Activated CD4-positive, alpha-beta T cell treated with anti-CD3 and anti-CD28 coated beads, Interleukin-2, amount 10 ng/mL, durations not matched to agents 24 days and 14 days (primary cell): ENCODE results near the gene KIFC3. TPM values are rescaled to one million over a fixed set of nuclear protein-coding genes. Genes with fewer than 3 reads are reported as not detected.
"Not testable (repeated sequence)": the region's sequence is repeated elsewhere in the genome, so short reads cannot be mapped to it uniquely, and the experiment has no call there.

Source experiments
- DNase-seq: peaks from one replicate; pipeline ENCODE4 v3.0.0; 2022
- H3K27ac Mint-ChIP-seq: one replicate; pipeline ENCODE4 v1.8.0; 2022; ENCODE audit warnings: mild to moderate bottlenecking, mixed read lengths
- H3K27me3 Mint-ChIP-seq: one replicate; pipeline ENCODE4 v1.8.0; 2022; ENCODE audit warnings: mixed read lengths
- H3K36me3 Mint-ChIP-seq: one replicate; pipeline ENCODE4 v1.8.0; 2022; ENCODE audit warnings: low read depth, mild to moderate bottlenecking, mixed read lengths
- H3K4me1 Mint-ChIP-seq: one replicate; pipeline ENCODE4 v1.8.0; 2021; ENCODE audit warnings: mixed read lengths
- H3K4me3 Mint-ChIP-seq: one replicate; pipeline ENCODE4 v1.8.0; 2022; ENCODE audit warnings: mild to moderate bottlenecking, moderate library complexity, mixed read lengths
- H3K9me3 Mint-ChIP-seq: one replicate; pipeline ENCODE4 v1.8.0; 2021; ENCODE audit warnings: mixed read lengths
- intact Hi-C: fragments of 100-400 bp; cut with micrococcal nuclease; formaldehyde crosslinking; loops from one replicate; pipeline ENCODE4 v1.15.1; 2023
- total RNA-seq: library from RNA; stranded (reverse); gene quantifications from 2 replicates; pipeline ENCODE4 v1.2.3, GENCODE V29; 2022

The KIFC3 gene
- total RNA-seq, 1 donor from 2014 or later: 0.58 TPM

DNA sequence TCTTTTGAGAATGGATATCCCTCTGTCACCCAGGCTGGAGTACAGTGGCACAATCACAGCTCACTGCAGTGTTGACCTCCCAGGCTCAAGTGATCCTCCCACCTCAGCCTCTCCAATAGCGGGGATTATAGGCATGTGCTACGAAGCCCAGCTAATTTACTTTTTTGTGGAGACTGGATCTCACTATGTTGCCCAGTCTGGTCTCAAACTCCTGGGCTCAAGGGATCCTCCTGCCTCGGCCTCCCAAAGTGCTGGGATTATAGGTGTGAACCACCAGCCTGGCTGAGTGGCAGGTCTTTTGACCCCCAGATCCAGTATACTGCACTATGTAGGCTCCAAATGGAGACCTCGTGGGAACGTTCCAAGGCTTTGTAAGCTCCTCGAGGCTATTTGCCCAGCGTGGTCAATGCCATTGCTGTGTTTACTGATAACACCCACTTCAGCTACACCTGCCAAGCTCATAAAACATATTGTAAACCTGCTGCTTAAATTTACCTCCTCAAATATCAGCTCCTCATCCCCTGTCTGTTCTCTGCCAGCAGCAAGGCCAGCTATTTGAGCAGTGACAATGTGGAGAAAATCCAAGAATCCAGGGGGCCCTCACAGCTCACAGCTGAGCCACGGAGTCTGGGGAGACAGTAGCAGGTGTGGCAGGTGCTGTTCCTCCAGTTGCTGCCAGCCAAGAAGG, 16.2 kb upstream of the KIFC3 start:
- Mint-ChIP-seq H3K4me1 (peaks cover 10% of the 10 kb centered on the region), H3K9me3 (no peaks in the 10 kb centered on the region), H3K27me3 (peaks cover 11% of the 10 kb centered on the region), H3K27ac (no peak overlapping the region), H3K4me3 (no peak overlapping the region), H3K36me3 (no peaks in the 10 kb centered on the region)
- intact Hi-C loops: no loop called here
- DNase-seq: no peak

GRCh38 chr16:57817680-57818079, 15.4 kb upstream of the KIFC3 start:
- no peak overlapping the region for H3K27ac Mint-ChIP-seq
- intact Hi-C loops: no loop called here
- H3K27me3 Mint-ChIP-seq: peaks cover 9% of the 10 kb centered on the region
- no peak overlapping the region for H3K4me3 Mint-ChIP-seq
- H3K4me1 Mint-ChIP-seq: peaks cover 10% of the 10 kb centered on the region
- no peaks in the 10 kb centered on the region for H3K36me3 Mint-ChIP-seq
- H3K9me3 Mint-ChIP-seq: no peaks in the 10 kb centered on the region
- no peak for DNase-seq

DNA sequence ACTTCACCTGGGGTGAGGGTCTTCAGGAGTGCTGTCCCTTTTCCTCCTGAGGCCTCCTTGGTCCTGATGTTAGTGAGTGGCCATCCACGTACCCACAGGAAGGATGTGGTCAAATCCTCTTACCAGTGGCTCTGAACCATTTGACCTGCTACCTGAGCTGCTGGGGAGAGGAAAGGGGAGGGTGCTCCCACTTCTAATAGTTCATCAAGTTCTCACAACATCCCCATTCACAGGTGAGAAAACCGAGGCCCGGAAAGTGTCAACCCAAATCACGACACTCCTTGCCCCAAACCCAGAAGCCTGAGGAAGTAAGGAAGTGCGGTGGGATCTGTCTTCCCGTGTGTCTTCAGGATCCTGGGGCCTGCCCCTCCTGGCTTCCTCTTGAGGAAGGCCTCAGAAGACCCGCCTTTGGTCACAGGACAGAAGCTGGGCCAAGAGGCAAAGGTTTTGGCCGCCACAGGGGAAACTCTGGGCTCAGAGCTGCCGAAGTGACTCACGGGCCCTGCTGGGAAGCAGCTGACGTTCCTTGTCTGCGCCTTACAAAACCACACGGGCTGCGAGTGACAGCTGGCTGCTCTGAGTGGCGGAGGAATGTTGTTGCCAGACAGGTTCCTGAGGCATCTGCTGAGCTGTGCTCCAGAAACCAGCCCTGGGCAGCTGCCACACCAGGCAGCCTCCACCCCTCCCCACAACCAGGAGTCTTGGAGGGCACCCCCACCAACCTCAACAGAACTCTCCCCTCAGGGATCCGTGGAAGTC, 13.9 kb upstream of the KIFC3 start:
- peaks cover 12% of the 10 kb centered on the region for H3K4me1 Mint-ChIP-seq
- peaks cover 5% of the 10 kb centered on the region for H3K27me3 Mint-ChIP-seq
- H3K4me3 Mint-ChIP-seq: no peak overlapping the region
- peak; percentile 78 for DNase-seq
- H3K27ac Mint-ChIP-seq: peak overlapping the region; percentile 58
- intact Hi-C loops: no loop called here
- H3K36me3 Mint-ChIP-seq: no peaks in the 10 kb centered on the region
- no peaks in the 10 kb centered on the region for H3K9me3 Mint-ChIP-seq

DNA sequence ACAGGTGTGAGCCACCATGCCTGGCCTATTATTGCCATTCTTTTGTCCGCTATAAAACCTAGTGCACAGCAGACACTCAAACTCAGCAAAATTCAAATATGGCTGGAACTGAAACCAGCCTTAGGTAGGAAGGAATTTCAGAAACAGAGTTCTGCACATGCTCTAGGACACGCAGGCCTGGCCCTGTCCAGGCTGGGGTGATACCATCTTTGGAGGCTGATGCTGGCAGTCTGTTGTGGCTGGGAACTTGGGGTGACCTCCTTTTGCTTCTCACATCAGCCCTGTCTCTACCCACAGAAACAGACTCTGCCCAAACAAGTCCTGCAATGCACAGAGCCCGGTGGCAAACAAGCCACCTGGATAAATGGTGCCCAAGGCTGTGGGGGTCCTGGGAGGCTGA, 12.6 kb upstream of the KIFC3 start:
- intact Hi-C loops: no loop called here
- DNase-seq: no peak
- no peaks in the 10 kb centered on the region for H3K36me3 Mint-ChIP-seq
- H3K9me3 Mint-ChIP-seq: no peaks in the 10 kb centered on the region
- H3K4me3 Mint-ChIP-seq: no peak overlapping the region
- H3K27me3 Mint-ChIP-seq: peaks cover 3% of the 10 kb centered on the region
- peaks cover 25% of the 10 kb centered on the region for H3K4me1 Mint-ChIP-seq
- no peak overlapping the region for H3K27ac Mint-ChIP-seq

- Mint-ChIP-seq H3K4me3 (no peak overlapping the region), H3K36me3 (no peaks in the 10 kb centered on the region), H3K4me1 (peaks cover 33% of the 10 kb centered on the region), H3K27me3 (peaks cover 5% of the 10 kb centered on the region), H3K27ac (no peak overlapping the region), H3K9me3 (no peaks in the 10 kb centered on the region)
- DNase-seq: no peak
- intact Hi-C loops: no loop called here
Measured at GRCh38 chr16:57813466-57813865, 11.2 kb upstream of the KIFC3 start.

DNA sequence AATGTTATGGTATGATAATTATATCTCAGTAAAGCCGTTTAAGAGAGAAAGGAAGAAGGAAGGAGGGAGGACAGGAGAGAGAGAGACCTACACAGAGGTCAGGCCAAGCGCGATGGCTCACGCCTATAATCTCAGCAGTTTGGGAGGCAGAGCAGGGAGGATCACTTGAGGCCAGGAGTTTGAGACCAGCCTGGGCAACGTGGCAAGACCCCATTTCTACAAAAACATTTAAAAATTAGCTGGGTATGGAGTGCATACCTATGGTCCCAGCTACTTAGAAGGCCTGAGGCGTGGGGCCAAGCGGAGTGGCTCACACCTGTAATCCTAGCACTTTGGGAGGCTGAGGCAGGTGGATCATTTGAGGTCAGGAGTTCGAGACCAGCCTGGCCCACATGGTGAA, 9.0 kb upstream of the KIFC3 start:
- H3K36me3 Mint-ChIP-seq, H3K9me3 Mint-ChIP-seq, H3K4me3 Mint-ChIP-seq, DNase-seq, intact Hi-C loops: not testable (repeated sequence)
- peaks cover 15% of the 10 kb centered on the region for H3K27me3 Mint-ChIP-seq
- H3K27ac Mint-ChIP-seq: peak overlapping the region; percentile 21
- peaks cover 40% of the 10 kb centered on the region for H3K4me1 Mint-ChIP-seq

- peak overlapping the region; percentile 65 for H3K4me3 Mint-ChIP-seq
- H3K27me3 Mint-ChIP-seq: peaks cover 22% of the 10 kb centered on the region
- H3K36me3 Mint-ChIP-seq: no peaks in the 10 kb centered on the region
- H3K4me1 Mint-ChIP-seq: peaks cover 34% of the 10 kb centered on the region
- peak overlapping the region; percentile 85 for H3K27ac Mint-ChIP-seq
- no peaks in the 10 kb centered on the region for H3K9me3 Mint-ChIP-seq
- intact Hi-C loops: loop anchor here (1.0 kb wide), 2 partner anchors 8 to 75 kb away; partner anchors contain the start of genes KATNB1 and KIFC3
- peak; percentile 94 for DNase-seq
Measured at GRCh38 chr16:57810197-57811031, 8.1 kb upstream of the KIFC3 start.

- no peak for DNase-seq
- H3K27ac Mint-ChIP-seq: peak overlapping the region; percentile 85
- intact Hi-C loops: loop anchor here (1.0 to 10.0 kb wide), 4 partner anchors 7 to 235 kb away; partner anchors contain the start of genes KATNB1 and KIFC3
- H3K36me3 Mint-ChIP-seq: no peaks in the 10 kb centered on the region
- peaks cover 24% of the 10 kb centered on the region for H3K27me3 Mint-ChIP-seq
- H3K4me1 Mint-ChIP-seq: peaks cover 34% of the 10 kb centered on the region
- H3K9me3 Mint-ChIP-seq: no peaks in the 10 kb centered on the region
- peak overlapping the region; percentile 65 for H3K4me3 Mint-ChIP-seq
Measured at GRCh38 chr16:57809276-57810196, 7.2 kb upstream of the KIFC3 start.

DNA sequence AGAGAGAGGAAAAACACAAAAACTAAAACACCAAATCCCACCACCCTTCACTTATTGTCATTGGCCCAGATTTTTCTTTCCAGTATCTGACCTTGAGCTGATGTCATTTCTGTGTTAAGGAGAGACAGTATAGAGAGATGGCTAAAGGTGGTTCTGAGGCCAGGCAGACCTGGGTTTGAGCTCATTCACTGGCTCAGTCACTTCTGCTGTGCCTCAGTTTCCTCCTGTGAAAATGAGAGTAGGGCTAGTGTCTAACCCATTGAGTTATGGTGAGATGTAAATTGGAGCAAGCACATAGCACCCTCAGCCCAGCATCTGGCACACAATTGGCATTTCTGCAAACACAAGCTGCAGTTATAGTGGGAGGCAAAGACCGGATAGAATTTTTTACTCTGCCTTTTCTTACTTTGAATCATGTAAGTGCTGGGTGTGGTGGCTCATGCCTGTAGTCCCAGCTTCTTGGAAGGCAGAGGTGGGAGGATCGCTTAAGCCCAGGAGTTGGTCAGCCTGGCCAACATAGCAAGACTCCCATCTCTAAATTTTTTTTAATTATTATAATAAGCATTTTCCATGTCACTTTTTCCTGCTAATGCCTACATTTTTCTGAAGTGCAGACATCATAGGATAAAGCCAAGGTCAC, 6.4 kb upstream of the KIFC3 start:
- H3K27ac Mint-ChIP-seq: peak overlapping the region; percentile 60
- peaks cover 30% of the 10 kb centered on the region for H3K27me3 Mint-ChIP-seq
- DNase-seq: no peak
- peak overlapping the region; percentile 71 for H3K4me3 Mint-ChIP-seq
- peaks cover 34% of the 10 kb centered on the region for H3K4me1 Mint-ChIP-seq
- no peaks in the 10 kb centered on the region for H3K9me3 Mint-ChIP-seq
- H3K36me3 Mint-ChIP-seq: no peaks in the 10 kb centered on the region
- intact Hi-C loops: loop anchor here (5.0 to 10.0 kb wide), 2 partner anchors 189 to 234 kb away; no protein-coding TSS in a partner anchor

- DNase-seq: peak; percentile 85
- no peaks in the 10 kb centered on the region for H3K36me3 Mint-ChIP-seq
- peaks cover 35% of the 10 kb centered on the region for H3K27me3 Mint-ChIP-seq
- H3K9me3 Mint-ChIP-seq: no peaks in the 10 kb centered on the region
- H3K4me3 Mint-ChIP-seq: peak overlapping the region; percentile 71
- peaks cover 34% of the 10 kb centered on the region for H3K4me1 Mint-ChIP-seq
- peak overlapping the region; percentile 60 for H3K27ac Mint-ChIP-seq
- intact Hi-C loops: loop anchor here (5.0 to 10.0 kb wide), 2 partner anchors 189 to 233 kb away; no protein-coding TSS in a partner anchor
Measured at GRCh38 chr16:57807968-57808528, 5.8 kb upstream of the KIFC3 start.

- no peak for DNase-seq
- intact Hi-C loops: loop anchor here (5.0 to 10.0 kb wide), 2 partner anchors 190 to 233 kb away; no protein-coding TSS in a partner anchor
- peaks cover 41% of the 10 kb centered on the region for H3K27me3 Mint-ChIP-seq
- no peaks in the 10 kb centered on the region for H3K9me3 Mint-ChIP-seq
- H3K4me3 Mint-ChIP-seq: no peak overlapping the region
- H3K4me1 Mint-ChIP-seq: peaks cover 40% of the 10 kb centered on the region
- no peak overlapping the region for H3K27ac Mint-ChIP-seq
- H3K36me3 Mint-ChIP-seq: no peaks in the 10 kb centered on the region
Measured at GRCh38 chr16:57807252-57807967, 5.1 kb upstream of the KIFC3 start.

- intact Hi-C loops: loop anchor here (5.0 to 10.0 kb wide), 2 partner anchors 192 to 230 kb away; no protein-coding TSS in a partner anchor
- no peaks in the 10 kb centered on the region for H3K9me3 Mint-ChIP-seq
Measured at GRCh38 chr16:57805176-57805575, 2.9 kb upstream of the KIFC3 start.

More at GRCh38 chr16:57805176-57805575, 2.9 kb upstream of the KIFC3 start:
- Mint-ChIP-seq H3K36me3 (no peaks in the 10 kb centered on the region), H3K4me3 (no peak overlapping the region), H3K4me1 (peaks cover 33% of the 10 kb centered on the region), H3K27me3 (peaks cover 56% of the 10 kb centered on the region), H3K27ac (no peak overlapping the region)
- no peak for DNase-seq
